Esophagus squamous epithelium (tissue), 4 donors: ENCODE measurements around the gene WDR6.

Experiments used
- POLR2A ChIP-seq, 4 donors: fragments of 450-650 bp; IDR thresholded peaks; one replicate each; pipeline ENCODE4 v1.6.1; 2017; ENCODE audit warnings: antibody characterized with exemption in 4 of 4, mild to moderate bottlenecking in 4 of 4, moderate library complexity in 3 of 4
- TF ChIP-seq, protein P1 (sequence below), 6 experiments: fragments of 450-650 bp in 4 of 6; fragments of 200-600 bp in 2 of 6; sonication (generic) in 2 of 6; IDR thresholded peaks; one replicate each; pipeline ENCODE4 v1.5.1; 2016 to 2019; ENCODE audit warnings: antibody characterized with exemption in 6 of 6, mild to moderate bottlenecking in 4 of 6, moderate library complexity in 4 of 6

DNA sequence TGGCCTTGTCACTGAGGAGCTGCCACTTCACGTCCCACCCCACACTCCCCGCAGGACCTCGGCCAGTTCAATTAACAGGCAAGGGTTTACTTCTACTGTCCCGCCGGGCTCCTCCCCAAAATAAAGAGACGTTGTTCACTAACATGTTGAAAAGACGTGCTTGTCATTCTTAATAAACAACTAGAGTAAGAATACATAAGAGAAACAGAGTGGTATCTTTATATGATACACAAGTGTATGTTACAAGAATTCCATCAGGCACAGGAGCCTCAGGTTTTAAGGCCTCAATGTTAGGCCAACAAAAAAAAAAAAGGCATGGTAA, 22.3 kb downstream of the WDR6 start:
- TF ChIP-seq, protein P1, sequence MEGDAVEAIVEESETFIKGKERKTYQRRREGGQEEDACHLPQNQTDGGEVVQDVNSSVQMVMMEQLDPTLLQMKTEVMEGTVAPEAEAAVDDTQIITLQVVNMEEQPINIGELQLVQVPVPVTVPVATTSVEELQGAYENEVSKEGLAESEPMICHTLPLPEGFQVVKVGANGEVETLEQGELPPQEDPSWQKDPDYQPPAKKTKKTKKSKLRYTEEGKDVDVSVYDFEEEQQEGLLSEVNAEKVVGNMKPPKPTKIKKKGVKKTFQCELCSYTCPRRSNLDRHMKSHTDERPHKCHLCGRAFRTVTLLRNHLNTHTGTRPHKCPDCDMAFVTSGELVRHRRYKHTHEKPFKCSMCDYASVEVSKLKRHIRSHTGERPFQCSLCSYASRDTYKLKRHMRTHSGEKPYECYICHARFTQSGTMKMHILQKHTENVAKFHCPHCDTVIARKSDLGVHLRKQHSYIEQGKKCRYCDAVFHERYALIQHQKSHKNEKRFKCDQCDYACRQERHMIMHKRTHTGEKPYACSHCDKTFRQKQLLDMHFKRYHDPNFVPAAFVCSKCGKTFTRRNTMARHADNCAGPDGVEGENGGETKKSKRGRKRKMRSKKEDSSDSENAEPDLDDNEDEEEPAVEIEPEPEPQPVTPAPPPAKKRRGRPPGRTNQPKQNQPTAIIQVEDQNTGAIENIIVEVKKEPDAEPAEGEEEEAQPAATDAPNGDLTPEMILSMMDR (IDR thresholded peaks at IDR 0.05): no peak
- TF ChIP-seq POLR2A (IDR thresholded peaks at IDR 0.05): no peak
